Dedifferentiated amniotic fluid mesenchymal stem cell (primary cell): Measurements from ENCODE around the gene NRXN2.

Source experiments
- DNase-seq: peaks from one replicate; pipeline ENCODE4 v3.0.0-alpha.2; 2016; ENCODE audit errors: extremely low spot score

The NRXN2 gene

DNA sequence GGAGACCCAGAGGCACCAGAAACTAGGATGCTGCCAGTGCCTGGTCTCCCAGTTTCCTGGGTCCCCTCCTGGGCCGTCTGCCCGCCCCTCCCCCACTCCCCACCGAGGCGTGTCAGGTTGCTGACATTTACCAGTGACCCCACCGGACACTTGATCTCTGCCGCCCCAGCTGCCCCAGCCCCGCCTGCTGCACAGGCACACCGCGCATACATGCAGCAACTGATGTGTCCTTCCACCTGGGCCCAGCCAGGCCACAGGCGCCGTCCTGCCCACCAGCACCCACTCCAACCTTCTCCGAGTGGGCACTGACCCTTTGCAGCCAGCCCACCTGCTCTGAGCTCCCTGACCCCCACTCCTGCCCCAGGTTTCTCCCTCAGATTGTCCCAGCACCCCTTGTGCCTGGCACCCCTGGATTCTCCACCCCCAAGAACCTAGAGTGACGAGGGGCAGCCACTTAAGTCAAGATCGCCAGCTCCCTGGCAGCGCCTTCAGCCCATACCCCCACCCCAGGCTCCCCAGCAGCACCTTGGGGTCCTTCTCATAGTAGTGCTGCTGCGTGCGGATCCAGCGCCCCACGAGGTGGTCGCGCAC, 36.2 kb upstream of the NRXN2 start:
- DNase-seq = no peak

DNA sequence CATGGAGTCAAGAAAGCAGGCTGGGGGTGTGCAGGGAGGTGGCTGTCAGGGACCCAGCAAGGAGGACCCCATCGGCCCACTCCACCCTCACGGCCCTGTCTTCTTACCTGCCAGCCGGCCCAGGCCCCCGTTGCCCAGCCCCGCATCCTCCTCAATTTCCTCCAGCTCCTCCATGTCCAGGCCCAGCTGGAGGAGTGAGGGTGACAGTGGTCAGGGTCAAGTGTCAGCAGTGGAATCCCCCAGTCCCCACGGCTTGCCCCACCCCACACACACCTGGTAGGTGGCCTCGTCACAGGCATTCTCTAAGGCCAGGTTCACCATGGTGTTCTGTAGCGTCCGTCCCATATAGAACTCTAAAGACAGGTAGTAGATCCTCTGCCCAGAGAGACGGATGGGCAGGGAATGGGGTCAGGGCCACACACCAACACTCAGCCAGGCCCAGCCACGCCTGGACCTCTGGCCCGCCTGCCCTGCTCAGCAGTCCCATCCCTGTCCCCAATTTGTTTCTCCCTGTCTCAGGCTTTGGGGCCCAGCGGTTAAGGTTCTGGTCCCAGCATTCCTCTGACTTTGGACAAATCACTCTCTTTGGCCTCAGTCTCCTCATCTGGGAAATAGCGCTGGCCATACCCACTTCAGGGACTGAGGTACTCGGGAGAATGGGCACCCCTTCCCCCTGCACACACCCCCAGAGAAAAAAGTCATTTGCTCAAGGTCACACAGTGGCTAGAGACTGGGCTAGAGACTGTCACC, 35.5 kb upstream of the NRXN2 start:
- DNase-seq = no peak

DNA sequence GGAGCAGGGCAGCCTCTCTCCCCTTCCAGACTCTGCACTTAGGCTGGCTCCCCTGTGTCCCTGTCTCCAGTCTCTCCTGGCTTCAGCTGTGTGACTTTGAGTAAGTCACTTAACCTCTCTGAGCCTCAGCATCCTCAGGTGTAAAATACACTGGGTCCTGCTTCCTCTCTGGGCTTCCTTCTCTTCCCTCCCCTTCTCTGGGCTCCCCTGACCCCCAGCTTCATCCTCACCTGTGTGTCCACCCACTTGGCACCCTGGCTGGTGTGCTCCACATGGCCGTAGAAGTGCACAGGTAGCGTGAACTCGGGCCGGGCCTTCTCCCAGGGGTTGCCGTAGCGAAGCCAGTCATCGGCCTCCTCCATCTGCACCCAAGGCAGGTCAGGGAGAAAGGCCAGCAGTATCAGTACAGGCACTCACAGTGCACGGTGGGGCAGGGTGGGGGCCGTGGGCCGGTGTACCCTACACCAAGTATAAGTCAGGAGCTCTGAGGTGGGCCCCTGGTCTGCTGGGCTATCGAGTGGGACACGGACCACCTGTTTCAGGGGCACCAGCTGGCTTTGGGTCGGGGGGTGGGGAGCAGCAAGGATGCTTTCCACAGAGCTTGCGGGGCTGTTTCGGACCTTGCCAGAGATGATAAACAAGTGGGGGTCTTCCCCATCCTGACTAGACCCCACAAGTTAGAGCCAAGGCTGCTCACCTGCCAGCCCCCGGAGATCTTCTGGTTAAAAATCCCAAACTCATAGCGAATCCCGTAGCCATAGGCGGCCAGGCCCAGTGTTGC, 34.7 kb upstream of the NRXN2 start:
- DNase-seq = no peak

DNA sequence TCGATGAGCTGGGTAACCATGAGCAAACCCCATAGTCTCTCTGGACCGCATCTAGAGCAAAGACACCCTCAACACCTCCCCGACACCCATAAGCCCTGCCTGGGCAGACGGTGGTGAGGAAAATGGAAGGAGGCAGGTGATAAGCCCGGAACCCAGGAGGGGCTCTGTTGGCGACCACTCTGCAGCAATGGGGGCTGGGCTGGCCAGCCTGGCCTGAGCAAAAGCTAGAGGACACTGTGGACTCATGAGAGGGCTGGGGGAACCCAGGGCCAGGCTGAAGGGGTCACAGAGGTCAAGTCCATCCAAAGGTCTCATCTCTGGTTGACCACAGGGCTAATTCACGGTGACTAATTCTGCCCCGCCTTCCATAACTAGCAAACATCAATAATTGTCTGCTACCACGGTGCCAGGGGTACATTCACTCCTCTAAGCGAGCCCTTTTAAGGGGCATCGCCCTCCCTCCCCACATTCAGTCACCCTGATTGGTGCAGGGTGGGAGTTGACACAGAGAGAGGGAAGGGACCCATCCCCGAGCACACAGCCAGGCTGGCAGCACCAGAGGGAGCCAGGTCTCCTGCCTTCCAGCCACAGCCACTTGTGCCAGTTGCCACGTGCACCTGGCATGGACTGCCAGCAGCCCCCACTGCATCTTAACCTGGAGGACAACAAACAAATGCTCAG, 32.8 kb upstream of the NRXN2 start:
- DNase-seq = no peak

DNA sequence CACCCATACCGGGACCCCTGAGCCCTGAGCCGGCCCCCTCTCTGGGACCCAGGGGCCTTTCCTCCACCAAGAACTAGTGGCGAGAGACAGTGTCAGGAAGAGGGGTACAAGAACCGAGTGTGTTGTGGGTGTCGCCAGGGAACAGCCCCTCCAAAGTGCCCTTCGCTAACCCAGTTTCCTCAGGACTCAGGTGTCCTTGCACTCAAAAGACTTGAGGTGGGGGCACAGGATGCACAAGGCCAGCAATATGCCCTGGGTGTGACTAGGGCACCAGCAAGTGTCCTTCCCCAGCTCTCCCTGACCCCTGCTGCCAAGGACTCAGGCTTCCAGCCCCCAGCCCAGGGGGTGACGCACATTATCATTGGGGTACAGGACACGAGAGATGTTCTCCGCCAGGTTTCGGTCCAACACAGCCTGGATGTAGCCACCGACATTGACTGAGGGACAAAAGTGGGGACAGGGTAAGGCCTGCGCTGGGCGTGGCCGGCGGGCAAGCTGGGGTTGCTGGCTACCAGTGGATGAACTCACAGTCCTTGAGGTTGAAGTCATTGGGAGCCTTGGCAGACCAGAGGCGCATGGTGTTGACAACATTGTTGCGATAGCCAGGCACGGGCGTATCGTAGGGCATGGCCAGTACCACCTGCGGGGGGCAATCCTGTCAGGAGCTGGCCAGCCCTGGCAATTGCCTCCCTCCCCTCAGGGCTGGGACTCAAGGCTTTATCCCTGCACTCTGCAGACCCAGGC, 32.1 kb upstream of the NRXN2 start:
- no peak for DNase-seq

DNA sequence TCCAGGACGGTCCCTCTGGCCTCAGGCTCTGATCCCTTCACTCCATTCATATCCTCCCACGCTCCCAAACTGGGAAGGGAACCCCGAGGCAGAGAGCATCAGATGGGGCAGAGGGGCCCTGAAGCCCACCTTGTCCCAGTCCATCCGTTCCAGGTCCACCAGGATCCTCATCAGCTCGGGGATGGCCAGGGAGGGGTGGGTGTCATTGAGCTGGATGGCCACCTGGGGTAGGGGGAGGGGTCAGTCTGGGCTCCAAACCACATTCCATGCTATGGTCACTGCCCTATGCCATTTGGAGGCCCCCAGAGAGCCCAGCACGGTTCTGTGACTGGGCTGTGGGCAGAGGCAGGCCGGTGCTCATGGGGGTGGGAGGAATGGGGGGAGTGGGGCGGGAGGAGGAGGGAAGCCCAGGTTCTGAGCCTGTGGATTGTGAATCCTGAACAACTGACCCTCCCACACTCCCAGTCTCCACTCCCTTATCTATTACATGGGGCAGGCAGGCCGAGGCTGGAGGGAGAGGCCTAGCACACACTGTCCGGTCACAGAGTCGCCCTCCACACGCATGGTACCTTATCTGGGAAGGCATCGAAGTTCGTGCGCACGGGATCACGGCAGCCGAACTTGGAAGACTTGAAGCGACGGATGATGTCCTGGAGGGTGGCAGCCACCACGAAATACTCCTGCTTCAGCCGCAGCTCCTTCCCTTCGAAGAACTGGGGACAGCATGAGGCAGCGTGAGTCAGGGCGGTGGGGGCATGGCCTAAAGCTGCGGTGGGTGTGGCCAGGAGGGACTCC, 31.3 kb upstream of the NRXN2 start:
- DNase-seq = no peak

DNA sequence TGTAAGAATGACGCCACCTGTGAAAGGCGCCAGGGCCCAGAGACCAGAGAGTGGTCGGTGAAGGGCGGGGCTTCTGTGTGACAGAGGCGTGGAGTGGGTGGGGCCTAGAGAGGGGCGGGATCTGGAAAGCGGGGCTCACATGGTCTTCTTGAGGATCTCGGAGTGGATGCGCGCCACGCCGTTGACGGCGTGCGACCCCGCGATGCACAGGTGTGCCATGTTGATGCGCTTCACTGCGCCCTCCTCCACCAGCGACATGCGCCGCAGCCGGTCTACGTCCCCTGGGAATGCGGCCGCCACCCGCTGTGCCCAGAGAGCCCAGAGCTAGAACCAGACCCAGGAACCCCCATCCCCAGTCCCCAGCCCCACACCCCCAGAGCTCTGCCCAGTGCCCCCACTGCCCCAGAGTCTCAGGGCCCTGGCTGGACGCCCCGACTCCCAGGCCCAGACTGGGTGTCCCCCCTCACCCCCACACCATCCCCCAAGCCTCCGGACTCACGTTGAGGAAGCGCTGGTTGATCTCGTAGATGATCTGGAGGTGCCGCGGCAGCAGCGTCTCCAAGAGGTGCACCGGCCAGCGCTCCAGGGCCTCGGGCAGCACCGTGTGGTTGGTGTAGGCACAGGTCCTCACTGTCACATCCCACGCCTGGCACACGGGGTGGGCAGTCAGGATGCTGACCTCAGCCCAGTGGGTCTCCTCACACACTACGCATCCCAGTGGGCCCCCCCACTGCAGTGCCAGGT, 30.6 kb upstream of the NRXN2 start:
- DNase-seq = no peak

DNA sequence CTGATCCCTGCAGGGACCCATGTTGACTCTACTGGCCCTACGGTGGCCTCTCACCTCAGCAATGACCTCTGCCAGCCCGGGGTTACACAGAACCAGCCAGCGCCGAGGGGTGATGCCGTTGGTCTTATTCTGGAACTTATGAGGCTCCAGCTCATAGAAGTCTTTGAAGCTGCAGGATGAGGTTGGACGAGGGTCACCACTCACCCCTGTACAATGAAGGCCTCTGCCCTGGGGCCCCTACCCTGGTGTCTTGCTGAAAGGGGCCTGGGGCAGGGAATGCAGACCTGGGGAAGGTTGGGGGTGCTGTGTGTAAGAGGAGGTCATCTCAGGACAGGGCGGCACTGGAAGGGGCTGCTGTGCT, 30.0 kb upstream of the NRXN2 start:
- no peak for DNase-seq

DNA sequence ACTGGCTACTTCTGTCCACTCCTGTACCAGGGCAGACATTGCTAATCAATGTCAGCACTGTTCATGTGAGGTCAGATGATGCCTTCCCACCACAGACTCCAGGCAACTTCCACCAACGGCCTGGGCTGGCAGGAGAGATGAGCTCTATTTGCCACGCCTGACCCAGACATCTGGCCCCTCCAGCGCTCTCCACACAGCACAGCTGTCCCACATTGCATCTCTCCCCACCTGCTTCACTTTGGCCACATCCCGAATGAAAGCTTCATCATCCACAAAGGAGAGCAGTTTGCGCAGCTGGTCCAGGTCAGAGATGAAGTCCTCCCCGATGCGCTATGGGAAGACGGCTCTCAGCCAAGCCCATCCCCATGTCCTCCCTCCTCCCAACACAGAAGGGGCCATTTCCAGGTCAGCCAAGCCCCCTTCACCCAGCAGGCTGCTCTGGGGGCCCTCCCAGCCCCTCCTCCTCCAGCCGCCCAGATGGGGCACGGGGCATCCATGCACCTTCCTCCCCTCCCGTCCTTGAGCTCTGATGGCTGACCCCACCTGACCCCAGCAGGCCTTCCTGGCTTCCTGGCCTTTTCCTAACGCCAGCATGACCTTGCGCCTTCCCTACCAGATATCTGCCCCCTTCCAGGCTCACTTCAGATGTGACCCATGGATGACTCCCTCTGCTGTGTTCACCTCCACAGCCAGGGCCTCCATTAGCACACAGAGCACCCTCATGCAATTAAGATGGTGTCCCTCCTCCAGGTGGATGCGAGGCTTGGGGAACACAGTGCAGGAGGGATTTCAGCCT, 29.4 kb upstream of the NRXN2 start:
- DNase-seq = no peak

DNA sequence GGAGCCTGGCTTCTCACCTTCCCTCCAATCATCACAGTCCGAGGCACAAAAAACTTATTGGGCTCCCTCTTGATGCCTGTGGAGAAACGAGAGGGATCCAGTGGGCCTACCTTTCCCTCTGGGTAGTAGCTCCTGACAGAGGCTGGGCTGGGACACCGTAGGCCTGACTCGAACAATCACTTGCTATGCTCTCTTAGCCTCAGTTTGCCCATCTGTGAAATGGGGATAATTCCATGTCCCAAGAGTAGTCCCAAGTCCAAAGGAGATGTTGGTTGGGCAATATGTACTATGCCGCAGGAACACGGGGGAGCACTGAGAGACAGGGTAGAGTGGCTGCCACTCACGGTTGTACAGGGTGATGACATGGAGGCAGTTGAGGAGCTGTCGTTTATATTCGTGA, 28.6 kb upstream of the NRXN2 start:
- DNase-seq = no peak

DNA sequence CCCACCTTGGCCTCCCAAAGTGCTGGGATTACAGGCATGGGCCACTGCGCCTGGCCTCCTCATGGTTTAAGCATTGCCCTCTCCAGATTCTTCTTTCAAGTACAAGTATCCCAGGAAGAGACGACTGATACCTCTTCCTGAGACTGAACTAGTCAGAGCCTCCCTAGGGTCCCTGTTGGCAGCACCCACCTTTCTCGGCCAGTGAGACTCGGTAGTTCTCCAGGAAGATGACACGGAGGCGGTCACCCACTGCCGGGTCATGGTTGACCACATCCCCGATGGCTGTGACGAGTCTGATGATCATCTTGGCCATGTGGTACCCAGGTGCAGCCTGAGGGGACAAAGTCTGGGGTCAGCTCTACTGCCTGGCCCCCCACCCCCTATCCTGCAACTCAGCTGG, 28.1 kb upstream of the NRXN2 start:
- DNase-seq = no peak

DNA sequence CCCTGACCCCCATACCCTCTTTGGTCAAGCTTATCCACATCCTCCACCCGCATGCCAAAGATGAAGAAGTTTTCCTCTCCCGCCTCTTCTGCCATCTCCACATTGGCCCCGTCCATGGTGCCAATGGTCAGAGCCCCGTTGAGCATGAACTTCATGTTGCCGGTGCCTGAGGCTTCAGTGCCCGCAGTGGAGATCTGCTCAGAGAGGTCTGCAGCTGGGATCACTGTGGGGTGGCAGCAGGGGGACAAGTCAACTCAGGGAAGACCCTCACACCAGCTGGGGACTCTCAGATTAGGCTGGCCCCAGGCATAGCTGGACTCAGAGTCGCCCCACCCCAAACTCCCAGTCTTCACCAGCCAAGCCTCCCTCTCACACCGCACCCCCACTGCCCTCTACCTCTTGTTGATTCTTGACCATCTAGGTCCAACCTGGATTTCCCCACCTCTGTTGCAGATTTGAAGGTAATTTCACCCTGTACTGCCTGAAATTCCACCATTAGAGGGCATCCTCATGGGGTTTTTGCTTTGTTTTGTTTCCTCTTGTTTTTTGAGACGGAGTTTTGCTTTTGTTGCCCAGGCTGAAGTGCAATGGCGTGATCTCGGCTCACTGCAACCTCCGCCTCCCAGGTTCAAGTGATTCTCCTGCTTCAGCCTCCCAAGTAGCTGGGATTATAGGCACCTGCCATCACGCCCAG, 27.5 kb upstream of the NRXN2 start:
- no peak for DNase-seq

DNA sequence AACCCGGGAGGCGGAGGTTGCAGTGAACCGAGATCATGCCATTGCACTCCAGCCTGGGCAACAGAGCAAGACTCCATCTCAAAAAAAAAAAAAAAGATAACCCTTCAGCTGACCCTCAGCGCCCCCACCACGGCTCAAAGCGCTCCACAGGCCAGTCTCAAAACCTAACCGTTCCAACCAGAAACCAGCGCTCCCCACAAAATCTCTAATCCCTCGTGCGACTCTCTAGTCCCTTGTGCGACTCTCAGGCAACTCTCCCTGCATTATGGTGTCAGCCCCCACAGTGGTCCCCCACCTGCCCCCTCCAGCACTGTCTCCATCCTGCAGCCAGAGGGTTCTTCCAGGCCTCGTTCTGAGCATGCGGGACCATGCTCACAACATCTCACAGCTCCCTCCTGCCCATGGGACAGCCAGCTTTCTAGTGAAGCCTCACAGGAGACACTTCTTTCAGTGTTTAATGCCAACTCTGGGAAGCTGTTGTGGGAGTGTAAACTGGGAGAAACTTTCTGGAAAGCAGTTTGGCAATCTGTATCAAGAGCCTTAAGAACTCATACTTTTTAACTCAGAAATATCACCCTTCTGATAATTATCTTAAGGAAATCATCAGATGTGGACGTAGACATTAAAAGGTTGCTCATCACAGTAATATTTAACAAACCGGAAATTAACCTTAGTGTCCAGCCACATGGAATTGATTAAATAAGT, 25.1 kb upstream of the NRXN2 start:
- peak; percentile 37 for DNase-seq

DNA sequence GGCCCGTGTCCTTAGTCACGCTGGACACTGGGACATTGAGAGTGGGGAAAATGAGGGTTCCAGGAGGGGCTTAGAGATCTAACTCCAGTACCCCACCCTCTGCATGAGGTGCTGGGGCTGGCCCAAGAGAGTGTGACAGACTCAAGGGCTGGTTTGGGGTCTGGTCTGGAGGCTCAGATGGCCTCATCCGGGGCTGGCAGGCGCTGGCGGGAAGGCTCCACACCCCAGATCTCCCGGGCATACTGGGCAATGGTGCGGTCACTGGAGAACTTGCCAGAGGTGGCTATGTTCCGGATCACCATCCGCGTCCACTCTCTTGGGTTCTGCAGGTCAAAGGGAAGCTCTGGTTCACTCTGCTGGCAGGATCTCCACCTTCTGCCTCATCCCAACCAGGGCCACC, 23.5 kb upstream of the NRXN2 start:
- DNase-seq = no peak

DNA sequence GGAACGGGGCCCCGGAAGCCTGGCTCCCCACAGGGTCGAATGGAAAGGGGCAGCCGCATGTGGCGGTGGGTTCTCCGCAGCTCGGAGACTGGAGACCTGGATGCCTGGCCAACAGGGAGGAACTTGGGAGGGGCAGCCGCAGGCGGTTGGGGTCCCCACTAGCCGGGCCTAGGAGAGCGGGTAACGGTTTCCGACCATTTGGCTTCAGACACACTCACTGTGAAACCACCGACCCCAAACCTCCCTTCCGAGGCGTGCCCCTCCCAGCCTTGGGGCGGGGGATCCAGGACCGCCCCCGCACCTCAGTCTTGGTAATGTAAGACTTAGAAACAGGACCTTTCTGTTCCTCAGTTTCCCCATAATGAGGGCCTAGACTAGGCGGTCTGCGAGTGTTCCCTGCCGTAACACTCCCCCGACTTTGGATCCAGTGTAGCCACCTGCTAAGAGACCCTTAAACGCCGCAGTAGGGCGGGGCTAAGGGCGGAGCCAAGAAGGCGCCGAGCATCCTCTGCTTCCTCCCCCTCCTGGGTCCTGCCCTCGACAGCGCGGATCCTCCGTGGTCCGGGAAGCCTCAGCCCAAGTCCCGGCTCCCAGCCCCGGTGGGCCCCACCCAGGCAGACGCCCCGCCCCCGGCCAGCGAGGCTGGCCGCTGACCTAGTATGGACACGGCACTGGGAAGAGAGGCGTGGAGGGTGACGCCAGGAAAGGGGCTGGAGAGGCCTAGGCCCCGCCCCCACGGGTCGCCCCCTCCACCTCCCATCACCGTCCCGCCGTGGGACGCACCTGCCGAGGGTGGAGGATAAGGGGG, 22.7 kb upstream of the NRXN2 start:
- no peak for DNase-seq

DNA sequence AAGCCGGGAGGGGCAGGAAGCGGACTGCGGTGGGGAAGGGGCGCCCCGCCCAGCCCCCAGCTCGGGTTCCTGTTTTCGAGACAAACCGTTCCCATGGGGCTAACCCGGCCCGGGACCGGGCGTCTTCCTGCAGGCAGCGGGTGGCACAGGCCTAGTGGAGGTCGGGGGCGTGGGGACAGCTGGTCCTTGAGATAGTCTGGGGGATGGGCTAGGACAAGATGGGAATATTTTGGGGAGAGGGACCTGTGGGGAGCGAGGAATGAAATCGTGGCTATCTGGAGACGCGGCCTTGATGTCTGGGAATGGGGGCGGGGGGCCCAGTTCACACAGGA, 22.2 kb upstream of the NRXN2 start:
- DNase-seq = no peak

DNA sequence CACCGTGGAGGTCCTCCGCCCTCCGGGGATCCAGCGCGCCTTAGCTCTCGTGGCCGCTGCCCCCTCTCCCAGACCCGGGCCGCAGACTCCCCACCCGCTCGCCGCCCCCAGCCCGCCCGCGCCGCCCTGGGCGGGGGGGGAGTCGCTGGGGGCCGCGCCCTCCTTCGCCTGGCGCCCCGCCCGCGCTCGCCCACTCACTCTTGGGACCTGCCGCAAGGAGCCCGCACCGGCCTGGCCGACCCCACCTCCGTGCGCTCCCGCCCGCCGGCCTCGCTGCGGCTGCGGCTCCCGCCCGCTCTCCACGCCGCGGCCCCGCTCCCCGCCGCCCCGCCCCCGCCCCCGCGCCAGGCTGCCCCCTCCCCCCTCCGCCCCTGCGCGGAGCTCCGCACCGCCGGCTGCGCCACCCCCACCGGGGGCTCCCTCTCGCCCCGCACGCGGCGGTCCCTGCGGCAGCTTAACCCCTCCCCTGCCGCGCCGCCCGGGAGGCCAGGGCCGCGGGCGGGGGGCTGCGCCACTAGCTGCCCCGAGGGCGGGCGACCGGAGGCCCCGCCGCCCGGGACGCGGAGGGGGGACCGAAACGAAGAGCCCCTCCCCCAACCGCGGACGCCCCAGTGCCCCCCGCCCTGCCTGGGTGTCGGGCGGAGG, 21.7 kb upstream of the NRXN2 start:
- no peak for DNase-seq
